ENCODE results near the gene IGF1. TPM values are rescaled to one million over a fixed set of nuclear protein-coding genes. Genes with fewer than 3 reads are reported as not detected.
"Not testable (repeated sequence)": the region's sequence is repeated elsewhere in the genome, so short reads cannot be mapped to it uniquely, and the experiment has no call there.

Gene IGF1
- total RNA-seq, 1 donor from 2014 or later, result 1.8 TPM

DNA sequence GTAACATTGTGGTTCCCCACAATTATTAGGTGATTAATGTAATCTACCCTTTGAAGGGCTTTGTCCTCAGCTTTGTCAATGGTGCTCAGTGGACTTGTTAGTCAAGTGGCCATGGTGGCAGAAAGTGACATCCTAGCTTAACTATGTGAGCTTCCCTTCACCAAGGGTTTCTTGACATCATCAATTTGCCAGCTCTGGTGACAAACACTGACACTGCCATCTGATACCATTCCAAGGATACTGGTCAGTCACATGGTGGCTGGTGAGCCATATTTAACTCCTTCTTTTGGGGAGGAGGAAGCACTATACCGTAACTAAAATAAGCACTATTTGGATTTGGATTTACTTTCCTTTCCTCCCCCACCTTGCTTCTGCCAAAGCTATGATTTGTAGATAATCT is 115.7 kb downstream of the IGF1 start:
- Mint-ChIP-seq H3K9me3 (peaks cover 16% of the 10 kb centered on the region), H3K4me1 (no peaks in the 10 kb centered on the region), H3K27me3 (peaks cover 11% of the 10 kb centered on the region), H3K4me3 (no peak overlapping the region), H3K36me3 (ENCODE audit: low read depth) (no peaks in the 10 kb centered on the region), H3K27ac (no peak overlapping the region)
- intact Hi-C loops (cut with micrococcal nuclease), result no loop called here
- DNase-seq, result no peak

DNA sequence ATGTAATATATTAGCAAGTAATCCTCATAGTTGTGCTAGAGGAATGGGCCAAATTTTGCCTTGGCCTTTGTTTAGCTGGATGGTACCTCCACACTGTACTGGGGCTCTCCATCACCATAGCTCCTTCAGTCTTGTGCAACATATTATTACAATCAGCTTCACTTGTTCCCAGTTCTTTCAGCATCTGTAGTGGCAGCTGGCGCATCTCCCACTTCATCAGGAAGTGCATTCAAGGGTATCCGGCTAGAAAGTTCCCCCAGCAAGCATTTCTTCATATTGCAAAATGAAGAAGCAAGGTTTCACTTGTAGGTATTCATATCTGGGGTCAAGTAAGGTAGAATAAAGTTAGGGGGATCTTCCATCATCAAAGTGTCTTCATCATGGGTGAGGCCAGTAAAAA is 123.7 kb downstream of the IGF1 start:
- H3K36me3 Mint-ChIP-seq (ENCODE audit: low read depth), result no peaks in the 10 kb centered on the region
- intact Hi-C loops (cut with micrococcal nuclease), result no loop called here
- H3K27me3 Mint-ChIP-seq, result peaks cover 7% of the 10 kb centered on the region
- peaks cover 35% of the 10 kb centered on the region for H3K9me3 Mint-ChIP-seq
- no peak for DNase-seq
- no peak overlapping the region for H3K27ac Mint-ChIP-seq
- H3K4me3 Mint-ChIP-seq, result no peak overlapping the region
- H3K4me1 Mint-ChIP-seq, result no peaks in the 10 kb centered on the region

DNA sequence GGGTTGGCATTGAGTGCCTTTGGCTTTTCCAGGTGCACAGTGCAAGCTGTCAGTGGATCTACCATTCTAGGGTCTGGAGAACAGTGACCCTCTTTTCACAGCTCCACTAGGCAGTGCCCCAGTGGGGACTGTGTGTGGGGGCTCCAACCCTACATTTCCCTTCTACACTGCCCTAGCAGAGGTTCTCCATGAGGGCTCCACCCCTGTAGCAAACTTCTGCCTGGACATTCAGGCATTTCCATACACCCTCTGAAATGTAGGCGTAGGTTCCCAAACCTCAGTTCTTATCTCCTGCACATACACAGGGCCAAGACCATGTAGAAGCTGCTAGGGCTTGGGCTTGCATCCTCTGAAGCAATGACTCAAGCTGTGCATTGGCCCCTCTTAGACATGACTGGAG is 126.1 kb downstream of the IGF1 start:
- DNase-seq; H3K27me3 Mint-ChIP-seq; H3K4me3 Mint-ChIP-seq; intact Hi-C loops (cut with micrococcal nuclease); H3K36me3 Mint-ChIP-seq (ENCODE audit: low read depth); H3K4me1 Mint-ChIP-seq; H3K27ac Mint-ChIP-seq: not testable (repeated sequence)
- H3K9me3 Mint-ChIP-seq, result peaks cover 28% of the 10 kb centered on the region

DNA sequence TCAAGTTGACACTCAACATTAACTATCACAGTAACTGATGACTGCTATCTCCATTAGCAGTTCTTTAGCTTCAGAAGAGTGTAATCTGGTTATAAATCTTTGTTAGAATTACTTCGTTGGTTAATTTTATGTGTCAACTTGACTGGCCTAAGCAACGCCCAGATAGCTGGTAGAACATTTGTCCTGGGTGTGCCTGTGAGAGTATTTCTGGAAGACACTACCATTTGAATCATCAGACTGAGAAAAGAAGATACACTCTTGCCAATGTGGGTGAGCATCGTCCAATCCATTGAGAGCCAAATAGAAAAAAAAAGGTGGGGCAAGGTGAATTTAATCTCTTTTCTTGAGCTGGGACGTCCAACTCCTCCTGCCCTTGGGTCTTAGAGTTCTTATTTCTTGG is 129.0 kb downstream of the IGF1 start:
- intact Hi-C loops (cut with micrococcal nuclease), result no loop called here
- DNase-seq, result no peak
- Mint-ChIP-seq H3K4me1 (no peaks in the 10 kb centered on the region), H3K4me3 (no peak overlapping the region), H3K27ac (no peak overlapping the region), H3K9me3 (peaks cover 28% of the 10 kb centered on the region), H3K27me3 (no peaks in the 10 kb centered on the region), H3K36me3 (ENCODE audit: low read depth) (no peaks in the 10 kb centered on the region)

DNA sequence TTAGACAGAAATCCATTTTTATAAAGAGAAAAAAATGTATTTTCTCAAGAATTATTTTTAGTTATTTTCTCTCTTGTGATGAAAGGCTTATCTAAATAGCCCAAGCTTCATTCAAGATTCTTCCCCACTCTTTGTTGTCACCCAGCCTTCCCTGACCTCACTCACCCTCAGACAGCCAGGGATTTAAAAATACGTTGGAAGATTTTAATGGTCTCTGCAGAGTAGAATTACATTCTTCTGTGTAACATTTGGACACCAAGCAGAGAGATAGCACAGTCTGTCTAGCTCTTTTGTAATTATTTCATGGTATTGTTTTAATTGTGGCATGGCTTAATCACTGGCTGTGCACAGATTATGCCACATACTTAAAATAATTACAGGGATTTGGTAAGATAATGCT is 130.3 kb downstream of the IGF1 start:
- DNase-seq, result no peak
- Mint-ChIP-seq H3K36me3 (ENCODE audit: low read depth) (no peaks in the 10 kb centered on the region), H3K4me1 (no peaks in the 10 kb centered on the region), H3K4me3 (no peak overlapping the region), H3K9me3 (peaks cover 25% of the 10 kb centered on the region), H3K27ac (no peak overlapping the region), H3K27me3 (no peaks in the 10 kb centered on the region)
- intact Hi-C loops (cut with micrococcal nuclease), result no loop called here

DNA sequence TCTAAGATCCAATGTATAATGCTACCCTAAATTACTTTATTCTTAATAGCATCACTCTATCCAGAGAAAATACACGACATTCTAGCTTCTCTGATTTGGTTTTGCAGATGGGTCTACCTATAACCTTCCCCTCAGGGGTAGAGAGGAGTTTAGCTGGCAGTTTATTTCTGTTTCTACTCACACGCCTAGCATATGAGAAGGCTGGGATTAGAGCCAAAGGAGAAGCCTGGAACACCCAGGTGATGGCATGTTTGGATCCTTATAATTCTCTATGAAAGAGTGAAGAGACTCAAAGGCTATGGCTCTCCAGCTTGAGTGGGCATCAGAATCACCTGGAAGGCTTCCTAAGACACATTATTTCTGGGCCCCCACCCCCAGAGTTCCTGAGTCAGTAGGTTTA is 131.3 kb downstream of the IGF1 start:
- Mint-ChIP-seq H3K4me1 (no peaks in the 10 kb centered on the region), H3K27me3 (no peaks in the 10 kb centered on the region), H3K27ac (no peak overlapping the region), H3K9me3 (peaks cover 19% of the 10 kb centered on the region), H3K36me3 (ENCODE audit: low read depth) (no peaks in the 10 kb centered on the region), H3K4me3 (no peak overlapping the region)
- intact Hi-C loops (cut with micrococcal nuclease), result no loop called here
- no peak for DNase-seq

DNA sequence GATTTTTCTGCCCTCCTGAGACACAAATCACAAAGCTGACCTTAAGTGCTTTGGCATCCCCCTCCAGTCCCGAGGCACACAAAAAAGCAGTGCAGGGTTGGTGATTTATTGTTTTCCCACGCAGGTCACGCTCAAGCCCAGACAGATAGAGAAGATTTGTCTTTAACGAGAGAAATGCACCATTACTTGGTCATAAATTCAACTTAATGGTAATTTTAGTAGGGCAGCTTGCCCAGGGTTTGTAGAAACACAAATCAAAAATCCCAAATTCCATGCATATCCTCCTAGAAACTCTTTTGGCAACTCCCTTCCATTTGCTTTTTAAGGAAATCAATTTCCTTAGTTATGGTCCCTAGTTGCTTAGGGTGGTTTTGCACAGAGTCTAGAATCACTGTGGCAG is 132.6 kb downstream of the IGF1 start:
- peaks cover 6% of the 10 kb centered on the region for H3K4me1 Mint-ChIP-seq
- no peaks in the 10 kb centered on the region for H3K27me3 Mint-ChIP-seq
- no peak for DNase-seq
- H3K36me3 Mint-ChIP-seq (ENCODE audit: low read depth), result no peaks in the 10 kb centered on the region
- H3K27ac Mint-ChIP-seq, result no peak overlapping the region
- H3K4me3 Mint-ChIP-seq, result no peak overlapping the region
- H3K9me3 Mint-ChIP-seq, result peaks cover 12% of the 10 kb centered on the region
- intact Hi-C loops (cut with micrococcal nuclease), result no loop called here
